ENCODE data around the gene NET1. TPM values are rescaled to one million over a fixed set of nuclear protein-coding genes. Genes with fewer than 3 reads are reported as not detected.
A peak's percentile ranks its signal among the peaks of the same experiment; 100 is the strongest.

NET1 gene
- total and polyA plus RNA-seq, 7 experiments from 2014 or later = 31.6 to 61.6 (median 47.9) TPM

- Mint-ChIP-seq H3K36me3 (peaks cover 0 to 42% (median 29%) of the 10 kb centered on the region in 5 donors), H3K4me3 (peak overlapping the region in 2 of 10 donors; percentile 11 to 74), H3K9me3 (no peaks in the 10 kb centered on the region), H3K27me3 (no peaks in the 10 kb centered on the region), H3K4me1 (peaks cover 8 to 26% (median 18%) of the 10 kb centered on the region in 7 donors), H3K27ac (peak overlapping the region in 6 of 9 donors; percentile 26 to 86 (median 80))
- Histone ChIP-seq H3K36me3 (ENCODE audit: control insufficient read depth in 2 of 3, insufficient read depth in 3 of 3, low read length in 3 of 3) (peaks cover 0 to 28% (median 3%) of the 10 kb centered on the region in 3 experiments), H3K4me1 (ENCODE audit: control insufficient read depth in 2 of 2, insufficient read depth in 2 of 2, low read length in 2 of 2) (peaks cover 0 to 10% of the 10 kb centered on the region in 2 donors), H3K4me3 (ENCODE audit: low read length) (no peak overlapping the region), H3K27ac (ENCODE audit: low read depth, low read length) (no peak overlapping the region), H3K27me3 (ENCODE audit: control insufficient read depth in 2 of 2, insufficient read depth in 2 of 2, low read length in 2 of 2) (no peaks in the 10 kb centered on the region), H3K9me3 (ENCODE audit: control insufficient read depth in 2 of 3, low read length in 3 of 3) (no peaks in the 10 kb centered on the region)
- ATAC-seq (no peak), DNase-seq (no peak)
- POLR2A ChIA-PET = interaction anchor here (1.0 to 1.1 kb wide), 2 partner anchors 10 to 108 kb away, joined by 3 to 4 read pairs; no protein-coding TSS in a partner anchor
- intact Hi-C loops (cut with micrococcal nuclease) = no loop called here
- CTCF ChIA-PET = no interaction called here
These were observed 46.1 kb downstream of the NET1 start for GRCh38 chr10:5458425-5458824.

- H3K9me3 Mint-ChIP-seq = no peaks in the 10 kb centered on the region
- H3K36me3 Mint-ChIP-seq = peaks cover 0 to 37% (median 22%) of the 10 kb centered on the region in 5 donors
- peaks cover 0 to 10% of the 10 kb centered on the region in 2 donors for H3K4me1 ChIP-seq (ENCODE audit: control insufficient read depth in 2 of 2, insufficient read depth in 2 of 2, low read length in 2 of 2)
- no peak overlapping the region for H3K27ac ChIP-seq (ENCODE audit: low read depth, low read length)
- DNase-seq = no peak
- peaks cover 0 to 21% (median 0%) of the 10 kb centered on the region in 3 experiments for H3K36me3 ChIP-seq (ENCODE audit: control insufficient read depth in 2 of 3, insufficient read depth in 3 of 3, low read length in 3 of 3)
- no peak for ATAC-seq
- no peaks in the 10 kb centered on the region for H3K27me3 Mint-ChIP-seq
- H3K9me3 ChIP-seq (ENCODE audit: control insufficient read depth in 2 of 3, low read length in 3 of 3) = no peaks in the 10 kb centered on the region
- intact Hi-C loops (cut with micrococcal nuclease) = no loop called here
- peaks cover 8 to 26% (median 18%) of the 10 kb centered on the region in 7 donors for H3K4me1 Mint-ChIP-seq
- no peak overlapping the region for H3K4me3 Mint-ChIP-seq
- H3K27ac Mint-ChIP-seq = peak overlapping the region in 1 of 9 donors; percentile 46
- H3K4me3 ChIP-seq (ENCODE audit: low read length) = no peak overlapping the region
- ChIA-PET CTCF (interaction anchor here (1.0 kb wide), 1 partner anchor 16 kb away, joined by 4 read pairs; no protein-coding TSS in a partner anchor), POLR2A (no interaction called here)
- no peaks in the 10 kb centered on the region for H3K27me3 ChIP-seq (ENCODE audit: control insufficient read depth in 2 of 2, insufficient read depth in 2 of 2, low read length in 2 of 2)
These were observed 46.8 kb downstream of the NET1 start for GRCh38 chr10:5458949-5459747.

DNA sequence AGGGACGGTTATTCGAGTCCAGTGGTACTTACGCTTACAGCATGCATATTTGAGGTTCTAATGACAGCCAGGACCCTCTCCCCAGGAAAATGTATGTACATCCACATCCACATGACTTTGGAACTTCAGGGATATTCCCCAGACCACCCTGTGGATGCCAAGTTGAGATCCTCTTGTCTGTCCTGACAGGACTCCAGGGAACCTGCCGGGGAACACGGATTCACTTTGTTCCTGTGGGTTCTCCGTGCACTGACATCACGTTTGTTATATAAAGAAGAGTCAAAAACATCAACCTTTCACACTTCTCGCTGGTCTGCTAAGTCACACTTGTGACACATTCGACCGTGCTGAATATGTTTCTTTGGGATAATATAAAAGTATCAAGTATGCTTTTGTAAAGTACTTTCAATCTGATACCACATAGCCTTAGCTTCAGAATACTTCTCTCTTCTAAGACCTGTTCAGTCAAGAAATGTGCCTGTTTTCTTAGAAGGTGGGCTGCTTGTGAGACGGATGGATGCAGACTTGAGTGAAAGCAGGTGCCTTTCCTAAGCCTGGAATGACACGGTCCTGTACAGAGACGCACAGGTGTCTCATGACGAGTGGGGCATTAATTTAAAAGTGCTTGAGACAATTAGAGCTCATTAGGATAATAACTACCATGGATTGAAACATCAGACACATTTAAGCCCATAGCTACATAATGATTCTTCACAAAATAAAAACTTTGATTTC, 48.3 kb downstream of the NET1 start:
- Mint-ChIP-seq H3K4me1 (peaks cover 8 to 27% (median 18%) of the 10 kb centered on the region in 7 donors), H3K27me3 (peaks cover 0 to 2% (median 0%) of the 10 kb centered on the region in 5 donors), H3K27ac (peak overlapping the region in 1 of 9 donors; percentile 18), H3K36me3 (peaks cover 0 to 26% (median 22%) of the 10 kb centered on the region in 5 donors), H3K4me3 (no peak overlapping the region), H3K9me3 (no peaks in the 10 kb centered on the region)
- intact Hi-C loops (cut with micrococcal nuclease) = no loop called here
- Histone ChIP-seq H3K4me3 (ENCODE audit: low read length) (no peak overlapping the region), H3K27me3 (ENCODE audit: control insufficient read depth in 2 of 2, insufficient read depth in 2 of 2, low read length in 2 of 2) (no peaks in the 10 kb centered on the region), H3K27ac (ENCODE audit: low read depth, low read length) (no peak overlapping the region), H3K9me3 (ENCODE audit: control insufficient read depth in 2 of 3, low read length in 3 of 3) (no peaks in the 10 kb centered on the region), H3K4me1 (ENCODE audit: control insufficient read depth in 2 of 2, insufficient read depth in 2 of 2, low read length in 2 of 2) (peaks cover 0 to 10% of the 10 kb centered on the region in 2 donors), H3K36me3 (ENCODE audit: control insufficient read depth in 2 of 3, insufficient read depth in 3 of 3, low read length in 3 of 3) (peaks cover 0 to 9% (median 0%) of the 10 kb centered on the region in 3 experiments)
- ATAC-seq (no peak), DNase-seq (no peak)
- ChIA-PET CTCF (interaction anchor here (0.7 kb wide), 1 partner anchor 87 kb away, joined by 3 read pairs; no protein-coding TSS in a partner anchor), POLR2A (interaction anchor here (0.5 to 1.8 kb wide), 2 partner anchors 14 to 434 kb away, joined by 3 to 5 read pairs; no protein-coding TSS in a partner anchor)

- ChIA-PET POLR2A (interaction anchor here (0.5 to 1.8 kb wide), 3 partner anchors 15 to 434 kb away, joined by 3 to 5 read pairs (median 3); no protein-coding TSS in a partner anchor), CTCF (interaction anchor here (1.4 kb wide), 1 partner anchor 69 kb away, joined by 5 read pairs; no protein-coding TSS in a partner anchor)
- no peak overlapping the region for H3K27ac ChIP-seq (ENCODE audit: low read depth, low read length)
These were observed 48.8 kb downstream of the NET1 start for GRCh38 chr10:5461203-5461588.

DNA sequence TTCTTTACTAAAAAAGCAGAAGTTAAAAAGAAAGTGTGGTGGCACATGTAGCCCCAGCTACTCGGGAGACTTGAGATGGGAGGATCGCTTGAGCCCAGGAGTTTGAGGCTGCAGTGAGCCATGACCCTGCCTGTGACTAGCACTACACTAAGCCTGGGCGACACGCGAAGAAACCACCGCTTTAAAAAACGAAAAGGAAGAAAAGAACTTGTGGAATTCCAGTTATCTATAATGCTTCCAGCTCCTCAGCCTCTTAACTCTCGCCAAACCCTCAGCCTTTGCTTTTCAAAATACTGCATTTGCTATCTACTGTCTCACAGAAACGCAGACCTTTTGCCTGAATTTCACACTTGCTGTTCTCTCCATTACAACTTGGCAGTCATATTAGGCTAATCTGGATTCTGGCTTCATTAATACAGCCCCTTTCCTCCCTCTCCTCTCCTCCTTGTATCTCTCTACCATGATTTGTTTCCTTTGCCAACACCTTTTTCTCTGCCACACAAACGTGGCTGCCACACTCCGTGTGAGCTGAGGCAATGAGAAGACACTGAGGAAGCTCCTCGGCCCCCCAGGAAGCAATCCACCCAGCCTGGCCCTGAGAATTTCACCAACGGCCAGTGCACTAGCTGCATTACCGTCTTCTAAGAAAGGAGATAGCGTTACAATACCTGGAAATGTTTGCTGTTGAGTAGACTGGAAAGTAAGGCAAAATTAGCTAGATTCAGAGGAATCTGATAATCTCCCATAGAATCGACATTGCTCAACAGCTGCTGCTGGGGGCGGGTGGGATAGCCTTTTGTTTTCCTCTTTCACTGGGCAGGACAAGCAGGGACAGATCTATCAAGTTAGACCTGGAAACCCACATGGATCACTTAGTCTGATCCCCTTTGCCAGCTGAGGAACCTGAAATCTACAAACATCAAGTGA, 49.8 kb downstream of the NET1 start:
- no peaks in the 10 kb centered on the region for H3K27me3 ChIP-seq (ENCODE audit: control insufficient read depth in 2 of 2, insufficient read depth in 2 of 2, low read length in 2 of 2)
- H3K4me1 ChIP-seq (ENCODE audit: control insufficient read depth in 2 of 2, insufficient read depth in 2 of 2, low read length in 2 of 2) = peaks cover 0 to 10% of the 10 kb centered on the region in 2 donors
- ATAC-seq = no peak
- no peaks in the 10 kb centered on the region for H3K36me3 ChIP-seq (ENCODE audit: control insufficient read depth in 2 of 3, insufficient read depth in 3 of 3, low read length in 3 of 3)
- CTCF ChIA-PET = interaction anchor here (1.4 kb wide), 1 partner anchor 68 kb away, joined by 5 read pairs; no protein-coding TSS in a partner anchor
- H3K4me1 Mint-ChIP-seq = peaks cover 8 to 30% (median 21%) of the 10 kb centered on the region in 7 donors
- no peak overlapping the region for H3K27ac Mint-ChIP-seq
- DNase-seq = no peak
- H3K27ac ChIP-seq (ENCODE audit: low read depth, low read length) = no peak overlapping the region
- H3K9me3 Mint-ChIP-seq = no peaks in the 10 kb centered on the region
- intact Hi-C loops (cut with micrococcal nuclease) = no loop called here
- no peak overlapping the region for H3K4me3 Mint-ChIP-seq
- peaks cover 0 to 17% (median 12%) of the 10 kb centered on the region in 5 donors for H3K36me3 Mint-ChIP-seq
- H3K27me3 Mint-ChIP-seq = peaks cover 0 to 2% (median 0%) of the 10 kb centered on the region in 5 donors
- no peak overlapping the region for H3K4me3 ChIP-seq (ENCODE audit: low read length)
- no peaks in the 10 kb centered on the region for H3K9me3 ChIP-seq (ENCODE audit: control insufficient read depth in 2 of 3, low read length in 3 of 3)
- POLR2A ChIA-PET = interaction anchor here (0.8 to 1.8 kb wide), 2 partner anchors 16 to 108 kb away, joined by 3 to 5 read pairs; no protein-coding TSS in a partner anchor

More at GRCh38 chr10:5461203-5461588, 48.8 kb downstream of the NET1 start:
- no peaks in the 10 kb centered on the region for H3K9me3 Mint-ChIP-seq
- peaks cover 0 to 22% (median 18%) of the 10 kb centered on the region in 5 donors for H3K36me3 Mint-ChIP-seq
- Histone ChIP-seq H3K27me3 (ENCODE audit: control insufficient read depth in 2 of 2, insufficient read depth in 2 of 2, low read length in 2 of 2) (no peaks in the 10 kb centered on the region), H3K9me3 (ENCODE audit: control insufficient read depth in 2 of 3, low read length in 3 of 3) (no peaks in the 10 kb centered on the region), H3K4me1 (ENCODE audit: control insufficient read depth in 2 of 2, insufficient read depth in 2 of 2, low read length in 2 of 2) (peaks cover 0 to 10% of the 10 kb centered on the region in 2 donors), H3K36me3 (ENCODE audit: control insufficient read depth in 2 of 3, insufficient read depth in 3 of 3, low read length in 3 of 3) (peaks cover 0 to 7% (median 0%) of the 10 kb centered on the region in 3 experiments), H3K4me3 (ENCODE audit: low read length) (no peak overlapping the region)
- no peak overlapping the region for H3K27ac Mint-ChIP-seq
- ATAC-seq (no peak), DNase-seq (no peak)
- intact Hi-C loops (cut with micrococcal nuclease) = no loop called here
- H3K4me3 Mint-ChIP-seq = no peak overlapping the region
- peaks cover 8 to 27% (median 18%) of the 10 kb centered on the region in 7 donors for H3K4me1 Mint-ChIP-seq
- H3K27me3 Mint-ChIP-seq = peaks cover 0 to 2% (median 0%) of the 10 kb centered on the region in 5 donors
